Activated naive CD4-positive, alpha-beta T cell treated with anti-CD3 and anti-CD28 coated beads, Interleukin-2, amount 10 ng/mL, durations not matched to agents 5 hours and 36 hours (primary cell): ENCODE measurements around the gene FAT4. TPM values are rescaled to one million over a fixed set of nuclear protein-coding genes. Genes with fewer than 3 reads are reported as not detected.

ENCODE experiments used
- total RNA-seq, 2 experiments: library from RNA; stranded (reverse); gene quantifications; one replicate each; pipeline ENCODE4 v1.2.3, GENCODE V29; 2021

FAT4 gene
- not detected for total RNA-seq

GRCh38 chr4:125314676-125315575, at the start of gene FAT4:
FAT4 (plus strand) TSS chr4:125314955; CDS start chr4:125316412, 1,457 bp downstream.

